ENCODE data around the gene NAV3. TPM values are rescaled to one million over a fixed set of nuclear protein-coding genes. Genes with fewer than 3 reads are reported as not detected.

The NAV3 gene
- total and polyA plus RNA-seq, 4 donors: 0.22 to 1.7 (median 0.71) TPM

DNA sequence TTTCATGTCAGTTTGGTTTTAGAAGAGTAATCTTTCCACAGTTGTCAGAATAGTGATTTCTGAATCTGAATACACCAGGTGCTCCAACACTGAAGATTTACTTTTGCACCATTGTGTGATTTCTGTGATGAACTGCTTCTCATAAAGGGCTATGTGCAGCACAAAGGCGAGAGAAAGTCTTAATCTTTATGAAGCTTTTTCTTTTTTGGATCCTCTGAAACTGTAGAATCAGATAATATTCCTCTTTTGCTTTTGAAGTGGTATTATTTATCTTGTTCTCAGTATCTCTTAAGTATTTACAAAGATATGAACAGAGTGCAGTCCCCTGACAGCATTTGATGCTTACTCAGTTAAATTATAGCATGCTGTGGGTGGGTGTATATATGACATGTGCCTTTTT is 207.8 kb downstream of the NAV3 start:
- no peaks in the 10 kb centered on the region for H3K27me3 ChIP-seq (ENCODE audit: control insufficient read depth in 4 of 4, insufficient read depth in 4 of 4, low read length in 3 of 4)
- TF ChIP-seq, protein P1, sequence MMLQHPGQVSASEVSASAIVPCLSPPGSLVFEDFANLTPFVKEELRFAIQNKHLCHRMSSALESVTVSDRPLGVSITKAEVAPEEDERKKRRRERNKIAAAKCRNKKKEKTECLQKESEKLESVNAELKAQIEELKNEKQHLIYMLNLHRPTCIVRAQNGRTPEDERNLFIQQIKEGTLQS (IDR thresholded peaks at IDR 0.05): no peak
- TF ChIP-seq SP1 (IDR thresholded peaks at IDR 0.05) (no peak), REST (IDR thresholded peaks at IDR 0.05) (no peak), HNF4G (IDR thresholded peaks at IDR 0.05) (no peak), EGR1 (IDR thresholded peaks at IDR 0.05; ENCODE audit: low read depth in 2 of 2) (no peak), JUND (IDR thresholded peaks at IDR 0.05) (no peak), TAF1 (conservative IDR thresholded peaks at IDR 0.05) (no peak), GABPA (IDR thresholded peaks at IDR 0.05 in 1 of 2, conservative IDR thresholded peaks at IDR 0.05 in 1 of 2) (no peak), MAX (IDR thresholded peaks at IDR 0.05) (no peak), FOXA1 (IDR thresholded peaks at IDR 0.05) (no peak), RXRA (IDR thresholded peaks at IDR 0.05) (no peak), RAD21 (IDR thresholded peaks at IDR 0.05) (no peak), HNF4A (conservative IDR thresholded peaks at IDR 0.05) (no peak), NR2F2 (IDR thresholded peaks at IDR 0.05) (no peak), ZBTB33 (IDR thresholded peaks at IDR 0.05) (no peak), YY1 (IDR thresholded peaks at IDR 0.05) (no peak), FOXA2 (IDR thresholded peaks at IDR 0.05) (no peak)
- TF ChIP-seq, protein P2, sequence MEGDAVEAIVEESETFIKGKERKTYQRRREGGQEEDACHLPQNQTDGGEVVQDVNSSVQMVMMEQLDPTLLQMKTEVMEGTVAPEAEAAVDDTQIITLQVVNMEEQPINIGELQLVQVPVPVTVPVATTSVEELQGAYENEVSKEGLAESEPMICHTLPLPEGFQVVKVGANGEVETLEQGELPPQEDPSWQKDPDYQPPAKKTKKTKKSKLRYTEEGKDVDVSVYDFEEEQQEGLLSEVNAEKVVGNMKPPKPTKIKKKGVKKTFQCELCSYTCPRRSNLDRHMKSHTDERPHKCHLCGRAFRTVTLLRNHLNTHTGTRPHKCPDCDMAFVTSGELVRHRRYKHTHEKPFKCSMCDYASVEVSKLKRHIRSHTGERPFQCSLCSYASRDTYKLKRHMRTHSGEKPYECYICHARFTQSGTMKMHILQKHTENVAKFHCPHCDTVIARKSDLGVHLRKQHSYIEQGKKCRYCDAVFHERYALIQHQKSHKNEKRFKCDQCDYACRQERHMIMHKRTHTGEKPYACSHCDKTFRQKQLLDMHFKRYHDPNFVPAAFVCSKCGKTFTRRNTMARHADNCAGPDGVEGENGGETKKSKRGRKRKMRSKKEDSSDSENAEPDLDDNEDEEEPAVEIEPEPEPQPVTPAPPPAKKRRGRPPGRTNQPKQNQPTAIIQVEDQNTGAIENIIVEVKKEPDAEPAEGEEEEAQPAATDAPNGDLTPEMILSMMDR (IDR thresholded peaks at IDR 0.05; ENCODE audit: low read depth, low read length, missing input control): no peak
- no peaks in the 10 kb centered on the region for H3K4me1 ChIP-seq (ENCODE audit: control insufficient read depth in 4 of 4, insufficient read depth in 4 of 4, low read length in 3 of 4)
- no peaks in the 10 kb centered on the region for H3K36me3 ChIP-seq (ENCODE audit: control insufficient read depth in 4 of 4, insufficient read depth in 3 of 4, low read depth in 1 of 4, low read length in 3 of 4)
- 55% methylated on average over 1 of the region's 1 CpG for WGBS
- H3K9me3 ChIP-seq (ENCODE audit: control insufficient read depth in 4 of 4, low read length in 3 of 4): no peaks in the 10 kb centered on the region
- H3K27ac ChIP-seq (ENCODE audit: low read depth in 1 of 2, low read length in 2 of 2): no peak overlapping the region
- DNase-seq (ENCODE audit: low spot score): no peak
- no peak overlapping the region for H3K4me3 ChIP-seq (ENCODE audit: low read depth in 1 of 3, low read length in 3 of 3)
- no peak overlapping the region for H3K9ac ChIP-seq (ENCODE audit: low read depth in 1 of 2, low read length in 2 of 2)
